ENCODE measurements around the gene MCF2L2. TPM values are rescaled to one million over a fixed set of nuclear protein-coding genes. Genes with fewer than 3 reads are reported as not detected.
A peak's percentile ranks its signal among the peaks of the same experiment; 100 is the strongest.
"Not testable (repeated sequence)": the region's sequence is repeated elsewhere in the genome, so short reads cannot be mapped to it uniquely, and the experiment has no call there.

MCF2L2 gene
- total RNA-seq, 6 experiments from 2014 or later: 0.14 TPM; not detected in 5

DNA sequence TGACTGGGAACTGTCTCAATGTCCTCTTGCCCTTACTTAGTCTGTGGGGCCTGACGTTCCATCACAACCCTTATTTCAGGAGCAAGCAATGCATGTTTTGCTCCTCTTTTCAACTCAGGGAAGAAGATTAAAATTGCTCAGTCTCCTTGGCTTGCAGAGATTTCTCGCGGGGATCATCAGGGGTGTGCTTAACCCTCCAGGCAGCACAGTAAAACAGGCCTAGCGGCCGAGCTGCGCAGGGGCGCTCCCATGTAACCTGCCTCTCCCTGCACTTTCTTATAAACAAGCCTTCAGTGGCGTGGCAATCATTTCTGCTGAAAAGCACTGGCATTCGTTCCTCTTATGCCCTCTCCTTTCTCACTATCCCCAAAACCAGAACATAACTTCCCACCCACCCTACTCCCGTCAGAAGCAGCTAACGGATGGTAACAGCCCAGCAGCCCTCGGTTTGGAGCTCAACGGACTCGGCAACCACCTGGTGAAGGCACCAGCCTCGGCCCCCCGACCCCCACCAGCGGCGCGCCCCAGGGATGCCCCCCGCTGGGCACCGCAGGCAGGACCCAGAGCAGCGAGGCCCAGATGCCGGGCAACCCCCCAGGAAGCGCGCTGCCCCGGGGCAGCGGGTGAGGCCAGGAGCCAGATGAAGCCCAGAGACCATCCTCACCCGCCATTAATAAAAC, 1.1 kb downstream of the MCF2L2 start:
- TF ChIP-seq, protein P1, sequence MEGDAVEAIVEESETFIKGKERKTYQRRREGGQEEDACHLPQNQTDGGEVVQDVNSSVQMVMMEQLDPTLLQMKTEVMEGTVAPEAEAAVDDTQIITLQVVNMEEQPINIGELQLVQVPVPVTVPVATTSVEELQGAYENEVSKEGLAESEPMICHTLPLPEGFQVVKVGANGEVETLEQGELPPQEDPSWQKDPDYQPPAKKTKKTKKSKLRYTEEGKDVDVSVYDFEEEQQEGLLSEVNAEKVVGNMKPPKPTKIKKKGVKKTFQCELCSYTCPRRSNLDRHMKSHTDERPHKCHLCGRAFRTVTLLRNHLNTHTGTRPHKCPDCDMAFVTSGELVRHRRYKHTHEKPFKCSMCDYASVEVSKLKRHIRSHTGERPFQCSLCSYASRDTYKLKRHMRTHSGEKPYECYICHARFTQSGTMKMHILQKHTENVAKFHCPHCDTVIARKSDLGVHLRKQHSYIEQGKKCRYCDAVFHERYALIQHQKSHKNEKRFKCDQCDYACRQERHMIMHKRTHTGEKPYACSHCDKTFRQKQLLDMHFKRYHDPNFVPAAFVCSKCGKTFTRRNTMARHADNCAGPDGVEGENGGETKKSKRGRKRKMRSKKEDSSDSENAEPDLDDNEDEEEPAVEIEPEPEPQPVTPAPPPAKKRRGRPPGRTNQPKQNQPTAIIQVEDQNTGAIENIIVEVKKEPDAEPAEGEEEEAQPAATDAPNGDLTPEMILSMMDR (IDR thresholded peaks at IDR 0.05): no peak
- Mint-ChIP-seq H3K9me3 (no peaks in the 10 kb centered on the region), H3K4me3 (peak overlapping the region; percentile 66; the same call in 1 of the 2 replicates), H3K27ac (no peak overlapping the region), H3K36me3 (ENCODE audit: low read depth) (no peaks in the 10 kb centered on the region), H3K4me1 (ENCODE audit: low read depth) (no peaks in the 10 kb centered on the region), H3K27me3 (ENCODE audit: insufficient read depth) (peaks cover 50% of the 10 kb centered on the region)
- no peak for DNase-seq

DNA sequence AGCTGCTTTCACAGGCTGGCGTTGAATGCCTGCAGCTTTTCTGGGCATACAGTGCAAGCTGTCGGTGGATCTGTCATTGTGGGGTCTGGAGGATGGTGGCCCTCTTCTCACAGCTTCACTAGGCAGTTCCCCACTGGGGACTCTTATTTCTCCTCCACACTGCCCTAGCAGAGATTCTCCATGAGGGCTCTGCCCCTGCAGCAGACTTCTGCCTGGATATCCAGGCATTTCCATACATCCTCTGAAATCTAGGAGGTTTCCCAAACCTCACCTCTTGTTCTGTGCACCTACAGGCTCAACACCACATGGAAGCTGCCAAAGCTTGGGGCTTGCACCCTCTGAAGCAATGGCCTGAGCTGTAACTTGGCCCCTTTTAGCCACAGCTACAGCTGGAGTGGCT, 9.6 kb downstream of the MCF2L2 start:
- H3K27me3 Mint-ChIP-seq (ENCODE audit: insufficient read depth): peaks cover 13% of the 10 kb centered on the region
- H3K9me3 Mint-ChIP-seq: peaks cover 15% of the 10 kb centered on the region; the same call in 1 of the 2 replicates
- not testable (repeated sequence) for H3K36me3 Mint-ChIP-seq (ENCODE audit: low read depth); H3K4me1 Mint-ChIP-seq (ENCODE audit: low read depth); DNase-seq; H3K4me3 Mint-ChIP-seq; H3K27ac Mint-ChIP-seq

GRCh38 chr3:183411216-183411922, 17.1 kb downstream of the MCF2L2 start:
- no peak overlapping the region for H3K27ac Mint-ChIP-seq
- DNase-seq: no peak
- TF ChIP-seq, protein P1 (IDR thresholded peaks at IDR 0.05): no peak
- H3K4me3 Mint-ChIP-seq: no peak overlapping the region
- no peaks in the 10 kb centered on the region for H3K9me3 Mint-ChIP-seq
- H3K27me3 Mint-ChIP-seq (ENCODE audit: insufficient read depth): peaks cover 26% of the 10 kb centered on the region
- no peaks in the 10 kb centered on the region for H3K4me1 Mint-ChIP-seq (ENCODE audit: low read depth)
- H3K36me3 Mint-ChIP-seq (ENCODE audit: low read depth): no peaks in the 10 kb centered on the region

DNA sequence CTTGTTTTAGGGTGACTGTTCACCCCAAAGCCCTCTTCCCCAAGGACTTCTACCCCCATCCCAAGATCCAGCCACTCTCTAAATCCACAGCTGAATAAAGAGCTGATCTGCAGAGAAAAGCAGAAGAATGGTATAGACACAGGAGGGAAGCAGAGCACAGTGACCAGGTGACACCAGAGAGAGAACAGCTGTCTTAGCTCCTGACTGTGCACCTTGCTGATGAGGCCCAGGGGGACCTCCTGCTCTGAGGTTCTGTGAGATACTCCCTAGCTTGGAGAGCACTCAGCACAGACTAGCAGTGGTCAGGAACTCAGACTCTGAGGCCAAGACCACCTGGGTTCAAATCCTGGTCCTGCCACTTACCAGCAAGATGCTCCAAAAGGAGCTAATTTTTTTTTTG, 17.7 kb downstream of the MCF2L2 start:
- H3K27ac Mint-ChIP-seq: no peak overlapping the region
- no peak overlapping the region for H3K4me3 Mint-ChIP-seq
- TF ChIP-seq, protein P1 (IDR thresholded peaks at IDR 0.05): no peak
- H3K9me3 Mint-ChIP-seq: no peaks in the 10 kb centered on the region
- no peaks in the 10 kb centered on the region for H3K4me1 Mint-ChIP-seq (ENCODE audit: low read depth)
- H3K36me3 Mint-ChIP-seq (ENCODE audit: low read depth): no peaks in the 10 kb centered on the region
- H3K27me3 Mint-ChIP-seq (ENCODE audit: insufficient read depth): peaks cover 26% of the 10 kb centered on the region
- no peak for DNase-seq

DNA sequence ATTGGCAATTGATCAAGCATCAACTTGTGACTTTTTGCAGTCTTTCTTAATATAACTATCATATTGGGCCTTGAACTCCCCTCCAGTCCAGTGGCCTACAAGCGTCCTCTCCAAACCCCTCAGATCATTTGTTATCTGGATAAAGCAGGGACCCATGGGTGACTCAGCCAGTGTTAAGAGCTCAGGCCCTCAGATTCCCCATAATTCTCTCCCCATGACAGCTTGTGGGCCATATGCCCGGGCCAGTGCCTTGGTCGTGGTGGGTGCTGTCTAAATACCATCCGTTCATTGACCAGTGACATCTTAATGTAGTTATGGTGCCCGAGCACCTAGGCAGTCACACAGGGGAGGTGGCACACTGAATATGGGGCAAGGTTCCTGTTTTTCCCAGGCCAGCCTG, 18.1 kb downstream of the MCF2L2 start:
- no peaks in the 10 kb centered on the region for H3K9me3 Mint-ChIP-seq
- no peaks in the 10 kb centered on the region for H3K4me1 Mint-ChIP-seq (ENCODE audit: low read depth)
- TF ChIP-seq, protein P1 (IDR thresholded peaks at IDR 0.05): no peak
- H3K27ac Mint-ChIP-seq: no peak overlapping the region
- DNase-seq: no peak
- H3K36me3 Mint-ChIP-seq (ENCODE audit: low read depth): no peaks in the 10 kb centered on the region
- peaks cover 24% of the 10 kb centered on the region for H3K27me3 Mint-ChIP-seq (ENCODE audit: insufficient read depth)
- H3K4me3 Mint-ChIP-seq: no peak overlapping the region

DNA sequence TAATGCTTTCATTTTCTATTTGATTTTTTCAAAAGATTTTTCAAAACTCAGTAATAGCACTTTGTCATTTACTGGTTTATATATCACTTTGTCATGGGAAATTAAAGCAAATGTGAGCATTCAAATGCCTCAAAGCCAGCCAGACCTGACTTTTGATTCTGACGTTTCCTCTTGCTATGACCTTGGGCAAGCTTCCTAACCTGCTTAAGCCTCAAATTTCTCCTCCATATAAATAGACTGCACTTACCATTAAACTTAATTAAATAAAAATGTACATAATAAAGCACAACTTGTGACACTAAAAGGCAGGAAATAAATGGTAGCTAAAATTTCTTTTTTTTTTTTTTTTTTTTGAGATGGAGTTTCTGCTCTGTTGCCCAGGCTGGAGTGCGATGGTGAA, 19.2 kb downstream of the MCF2L2 start:
- Mint-ChIP-seq H3K4me3 (no peak overlapping the region), H3K4me1 (ENCODE audit: low read depth) (no peaks in the 10 kb centered on the region), H3K27ac (no peak overlapping the region), H3K27me3 (ENCODE audit: insufficient read depth) (peaks cover 29% of the 10 kb centered on the region), H3K36me3 (ENCODE audit: low read depth) (no peaks in the 10 kb centered on the region), H3K9me3 (no peaks in the 10 kb centered on the region)
- DNase-seq: no peak
- TF ChIP-seq, protein P1 (IDR thresholded peaks at IDR 0.05): no peak
